ENCODE measurements around the gene EIF2B2.
A peak's percentile ranks its signal among the peaks of the same experiment; 100 is the strongest.

Gene EIF2B2

GRCh38 chr14:75002392-75003249 lies at the start of gene EIF2B2:
Gene EIF2B2 (plus strand): TSS chr14:75002921. CDS start chr14:75002991, 70 bp downstream.
- DNase-seq: peak; percentile 90

GRCh38 chr14:74953686-74954085 lies 49.0 kb upstream of the EIF2B2 start:
- no peak for DNase-seq

- DNase-seq: no peak
These were observed 48.3 kb upstream of the EIF2B2 start for GRCh38 chr14:74954232-74954946.

DNA sequence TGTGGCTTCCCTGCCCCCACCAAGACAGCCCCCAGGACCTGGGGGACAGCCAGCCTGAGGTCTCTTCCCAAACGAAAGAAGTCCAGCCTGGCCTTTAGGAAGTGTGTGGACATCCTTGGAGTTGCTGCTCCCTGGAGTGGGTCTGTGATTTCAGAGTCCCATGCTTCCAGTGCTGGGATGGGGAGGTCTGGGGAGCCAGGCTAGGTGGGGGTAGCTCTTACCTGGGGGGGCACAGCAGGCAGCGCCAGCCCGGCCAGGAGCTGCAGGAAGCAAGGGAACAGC lies 47.8 kb upstream of the EIF2B2 start:
- DNase-seq: no peak

DNA sequence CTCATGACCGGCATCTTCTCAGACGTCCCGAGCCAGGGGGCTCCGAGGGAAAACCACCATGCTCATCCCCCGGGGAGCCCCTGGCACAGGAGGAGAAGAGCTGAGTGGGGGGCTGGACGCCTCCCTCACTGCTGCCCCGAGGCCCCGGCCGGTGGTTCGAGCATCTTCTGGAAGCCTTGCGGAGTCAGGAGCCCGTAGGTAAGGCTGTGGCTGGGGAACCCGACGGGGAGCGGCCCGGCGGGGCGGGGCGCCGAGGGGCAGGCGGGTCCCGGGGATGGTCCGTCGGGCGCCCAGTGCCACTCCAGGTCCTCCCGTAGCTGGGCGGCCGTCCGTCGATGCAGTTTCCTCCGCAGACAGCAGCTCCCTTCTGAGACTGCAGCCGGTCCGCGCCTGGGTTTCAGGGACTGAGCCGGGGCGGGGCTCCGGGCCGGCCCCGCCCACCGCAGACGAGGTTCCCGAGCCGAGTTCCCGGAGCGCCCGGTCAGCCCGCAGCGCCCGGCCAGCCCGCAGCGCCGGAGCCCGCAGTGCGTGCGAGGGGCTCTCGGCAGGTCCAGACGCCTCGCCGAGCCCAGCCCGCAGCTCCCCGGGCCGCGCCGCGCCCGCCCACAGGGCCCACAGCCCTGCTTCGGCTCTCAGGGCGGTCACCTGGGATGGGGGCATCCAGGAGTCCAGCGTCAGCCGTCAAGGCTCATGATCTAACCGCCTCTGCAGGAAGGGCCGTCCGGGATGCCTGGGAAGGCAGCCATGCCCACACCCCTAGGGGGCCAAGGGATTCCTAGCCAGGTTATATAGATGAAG lies 47.3 kb upstream of the EIF2B2 start, which contains the start of gene PGF:
PGF (minus strand) TSS at position 369 of the 798 bp plus-strand sequence; CDS start at position 14, 355 bp downstream.
- DNase-seq: peak; percentile 10

- DNase-seq: no peak
These were observed 46.8 kb upstream of the EIF2B2 start for GRCh38 chr14:74956027-74956279.

DNA sequence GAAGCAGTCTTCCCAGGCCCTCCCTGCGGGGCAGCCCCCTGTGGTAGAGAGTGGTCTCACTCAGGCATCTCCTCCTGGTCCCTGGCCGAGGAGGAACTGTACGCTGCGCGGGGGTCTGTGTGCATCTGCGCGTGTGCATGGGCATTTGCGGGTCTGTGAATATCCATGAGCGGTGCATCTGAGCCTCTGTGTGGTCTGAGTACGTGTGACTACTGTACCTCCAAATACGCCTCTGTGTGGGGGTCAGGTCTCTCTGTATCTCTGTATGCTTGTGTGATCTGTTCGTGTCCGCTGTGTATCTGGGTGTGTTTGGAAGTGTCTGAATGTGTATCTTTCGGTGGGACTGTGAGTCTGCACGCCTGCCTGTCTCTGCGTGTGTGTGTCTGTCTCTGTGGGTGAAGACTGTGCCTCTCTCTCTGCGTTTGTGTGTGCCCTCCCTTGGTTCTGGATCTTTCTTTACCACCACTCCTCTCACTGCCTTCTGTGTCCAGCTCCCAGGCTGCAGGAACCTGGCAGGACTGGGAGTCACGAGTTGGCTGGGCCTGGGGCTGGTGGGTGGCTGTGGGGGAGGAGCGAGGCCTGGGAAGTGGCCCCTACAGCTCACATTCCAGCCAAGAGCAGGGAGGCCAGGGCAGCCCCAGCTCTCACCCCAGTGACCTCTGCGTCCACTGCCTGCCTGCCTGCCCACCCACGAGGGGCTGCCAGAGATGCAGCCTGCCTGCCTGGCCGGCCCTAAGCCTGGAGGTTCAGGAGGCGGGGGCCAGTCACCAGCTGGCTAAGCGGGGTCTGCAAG lies 46.2 kb upstream of the EIF2B2 start:
- no peak for DNase-seq

- DNase-seq: no peak
These were observed 43.0 kb upstream of the EIF2B2 start for GRCh38 chr14:74959596-74960180.

GRCh38 chr14:74960736-74961135 lies 42.0 kb upstream of the EIF2B2 start:
- no peak for DNase-seq

GRCh38 chr14:74961238-74961911 lies 41.3 kb upstream of the EIF2B2 start:
- DNase-seq: no peak

GRCh38 chr14:74962046-74962445 lies 40.7 kb upstream of the EIF2B2 start:
- no peak for DNase-seq

DNA sequence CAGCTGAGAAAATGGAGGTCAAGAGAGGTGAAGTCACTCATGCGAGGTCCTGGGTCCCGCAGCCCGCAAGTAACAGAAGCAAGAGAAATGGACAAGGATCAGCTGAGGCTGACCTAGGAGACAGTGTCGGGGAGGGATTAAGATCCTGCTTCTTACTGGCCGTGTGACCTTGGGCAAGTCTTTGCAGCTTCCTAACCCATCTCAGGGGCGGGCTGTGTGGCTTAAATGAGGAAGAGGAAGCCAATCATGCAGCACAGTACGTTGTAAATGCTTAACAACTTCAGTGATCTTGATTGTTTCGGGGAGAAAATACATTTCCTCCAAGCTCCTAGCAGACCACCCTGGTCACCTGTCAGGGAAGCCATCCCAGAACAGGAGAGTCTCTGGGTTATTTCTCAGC lies 40.2 kb upstream of the EIF2B2 start:
- no peak for DNase-seq

DNA sequence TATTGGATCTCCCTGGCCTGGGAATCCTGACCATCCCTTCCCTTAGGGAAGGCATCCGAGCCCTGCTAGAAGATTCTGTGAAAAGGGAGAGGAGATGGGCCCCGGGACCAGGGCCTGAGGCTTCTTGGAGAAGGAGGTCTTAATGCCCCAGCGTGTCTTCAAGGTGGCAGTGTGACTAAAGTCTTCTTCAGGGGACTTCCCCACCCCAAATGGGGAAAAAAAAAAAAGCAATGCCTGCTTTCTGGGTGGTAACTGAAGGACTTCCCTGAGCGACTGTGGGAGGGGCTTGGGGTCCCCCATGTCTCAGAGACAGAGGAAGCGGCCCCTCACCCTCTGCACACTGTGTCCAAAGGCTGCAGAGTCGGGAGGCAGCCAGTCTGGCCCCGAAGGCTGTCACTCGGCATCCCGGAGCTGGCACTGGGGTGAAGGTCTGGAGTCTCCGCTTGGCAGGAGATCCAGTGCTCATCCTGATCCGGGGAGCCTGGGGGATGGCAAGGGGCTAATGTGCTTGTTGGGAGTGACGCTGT lies 39.5 kb upstream of the EIF2B2 start:
- no peak for DNase-seq

GRCh38 chr14:74963705-74964271 lies 38.9 kb upstream of the EIF2B2 start:
- no peak for DNase-seq

DNA sequence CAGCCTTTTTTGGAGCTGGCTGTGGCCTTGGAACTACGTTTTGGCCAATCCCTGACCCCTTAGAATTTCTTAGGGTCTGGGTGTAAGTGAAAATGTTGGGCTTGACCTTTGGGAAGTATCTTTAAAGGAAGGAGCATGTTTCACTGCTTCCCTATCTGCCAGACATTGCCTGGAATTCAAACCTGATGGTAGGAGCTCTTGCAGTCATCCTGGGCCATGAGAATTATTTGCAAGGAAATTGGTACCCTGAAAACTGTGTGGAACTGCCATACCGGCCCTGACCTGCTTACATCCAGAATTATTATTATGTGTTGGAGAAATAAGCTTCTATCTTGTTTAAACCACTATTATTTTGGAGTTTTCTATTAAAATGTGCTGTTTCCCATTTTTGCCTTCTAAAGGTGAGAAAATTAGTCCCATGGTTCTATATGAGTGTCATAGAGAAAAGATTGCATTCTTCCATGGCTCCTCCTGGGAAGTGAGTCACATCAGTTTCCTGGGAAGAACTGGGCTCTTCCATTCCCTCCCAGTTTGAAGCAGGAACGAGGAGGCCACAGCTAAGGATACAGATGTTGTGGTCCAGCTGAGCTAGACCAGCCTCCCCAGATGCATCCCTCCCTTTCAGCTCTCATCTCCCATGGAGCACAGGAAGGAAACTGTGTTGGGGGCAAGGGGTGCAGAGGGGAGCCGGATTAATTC lies 37.8 kb upstream of the EIF2B2 start:
- DNase-seq: no peak

- DNase-seq: no peak
These were observed 37.1 kb upstream of the EIF2B2 start for GRCh38 chr14:74965486-74966153.

DNA sequence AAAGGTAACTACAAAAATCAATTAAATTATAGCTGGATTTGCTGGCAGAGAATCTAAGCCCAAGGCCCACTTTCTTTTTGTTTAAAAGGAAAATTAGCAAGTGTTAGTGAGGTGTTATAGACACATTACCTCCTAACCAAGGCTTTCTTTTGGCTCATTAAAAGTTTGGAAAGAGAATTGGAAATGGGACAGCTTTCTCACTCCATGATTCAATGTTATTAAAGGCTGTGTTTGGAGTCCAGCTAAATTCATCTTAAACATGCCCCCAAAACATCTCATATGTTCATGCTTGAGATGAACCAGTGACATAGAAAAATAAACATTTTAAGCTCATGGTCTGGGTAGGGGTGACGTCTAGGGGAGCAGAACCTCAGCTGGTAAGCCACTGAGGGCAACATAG lies 33.9 kb upstream of the EIF2B2 start:
- no peak for DNase-seq

GRCh38 chr14:74973003-74973653 lies 29.6 kb upstream of the EIF2B2 start:
- no peak for DNase-seq

- no peak for DNase-seq
These were observed 28.8 kb upstream of the EIF2B2 start for GRCh38 chr14:74973905-74974363.

Measured in NCI-H526 treated with DMSO at 0.1 percent for 48 hours (cell line).